G401.6 (cell line): ENCODE results near the gene UQCR11.

Source experiments
- FAIRE-seq: peaks from 2 replicates; lab custom pipeline; 2012; peaks lifted over from hg19 to GRCh38; lab: Jason Lieb, UNC

The UQCR11 gene

GRCh38 chr19:1590641-1591397 lies 14.4 kb downstream of the UQCR11 start:
- FAIRE-seq, result no peak

- no peak for FAIRE-seq
These were observed 17.4 kb downstream of the UQCR11 start for GRCh38 chr19:1587872-1588271.

- FAIRE-seq, result no peak
These were observed 20.1 kb downstream of the UQCR11 start for GRCh38 chr19:1585243-1585580.

- no peak for FAIRE-seq
These were observed 20.6 kb downstream of the UQCR11 start for GRCh38 chr19:1584500-1585242.

- FAIRE-seq, result no peak
These were observed 23.1 kb downstream of the UQCR11 start for GRCh38 chr19:1582201-1582600.

GRCh38 chr19:1580957-1581356 lies 24.3 kb downstream of the UQCR11 start:
- FAIRE-seq, result no peak

- no peak for FAIRE-seq
These were observed 24.9 kb downstream of the UQCR11 start for GRCh38 chr19:1580382-1580781.

- FAIRE-seq, result no peak
These were observed 26.0 kb downstream of the UQCR11 start for GRCh38 chr19:1579222-1579621.

GRCh38 chr19:1577929-1578618 lies 27.2 kb downstream of the UQCR11 start:
- no peak for FAIRE-seq

GRCh38 chr19:1577090-1577928 lies 28.0 kb downstream of the UQCR11 start:
- FAIRE-seq, result no peak

- FAIRE-seq, result no peak
These were observed 28.8 kb downstream of the UQCR11 start for GRCh38 chr19:1576242-1577089.

- no peak for FAIRE-seq
These were observed 29.7 kb downstream of the UQCR11 start for GRCh38 chr19:1575323-1576241.

GRCh38 chr19:1574354-1575136 lies 30.7 kb downstream of the UQCR11 start:
- no peak for FAIRE-seq

- FAIRE-seq, result no peak
These were observed 32.5 kb downstream of the UQCR11 start for GRCh38 chr19:1572795-1573194.

GRCh38 chr19:1571358-1571757 lies 33.9 kb downstream of the UQCR11 start:
- FAIRE-seq, result no peak

- FAIRE-seq, result no peak
These were observed 34.4 kb downstream of the UQCR11 start for GRCh38 chr19:1570836-1571235.

- no peak for FAIRE-seq
These were observed 35.3 kb downstream of the UQCR11 start for GRCh38 chr19:1569997-1570396.

GRCh38 chr19:1568320-1569019 lies 36.8 kb downstream of the UQCR11 start, which contains the start of gene MEX3D:
Gene MEX3D, minus strand, starts transcription at chr19:1568325. Its CDS starts 267 bp downstream, at chr19:1568058.
- no peak for FAIRE-seq

GRCh38 chr19:1567848-1568227 lies 37.4 kb downstream of the UQCR11 start:
- no peak for FAIRE-seq
